HepG2 (cell line): ENCODE data around the gene RELL2. TPM values are rescaled to one million over a fixed set of nuclear protein-coding genes. Genes with fewer than 3 reads are reported as not detected.
"Not testable (repeated sequence)": the region's sequence is repeated elsewhere in the genome, so short reads cannot be mapped to it uniquely, and the experiment has no call there.

Source experiments
- ATAC-seq: fragments of 200-7000 bp; cut with Tn5 transposase; 3 replicates; pipeline ENCODE4 v1.9.1; 2020; ENCODE audit warnings: mild to moderate bottlenecking, moderate library complexity
- BruUV-seq: library from RNA; stranded (reverse); fragments of 400-500 nt; replicated peaks from 2 replicates; lab custom pipeline; 2021; lab: Mats Ljungman, UMichigan
- CTCF ChIA-PET: fragments of 300-600 bp; formaldehyde crosslinking; extraction: SDS; loops from one replicate; lab custom pipeline; 2021; ENCODE audit warnings: low total read pairs, inconsistent platforms, low intra/inter-chr PET ratio; lab: Yijun Ruan, JAX
- POLR2A ChIA-PET: fragments of 350-600 bp; sonication (Branson Sonifier 250); formaldehyde crosslinking; loops from one replicate; lab custom pipeline; 2020; ENCODE audit warnings: antibody characterized with exemption, inconsistent platforms; lab: Yijun Ruan, JAX
- DNase-seq: peaks from one replicate; pipeline ENCODE4 v3.0.0-alpha.2; 2015; ENCODE audit warnings: low spot score
- FAIRE-seq: peaks from 3 replicates; lab custom pipeline; 2011; peaks lifted over from hg19 to GRCh38; lab: Jason Lieb, UNC
- H2AFZ ChIP-seq: one replicate; pipeline ENCODE4 v1.6.1; 2011; ENCODE audit warnings: low read length, inconsistent platforms
- H3K27ac ChIP-seq: fragments of 300-600 bp; 3 replicates; pipeline ENCODE4 v1.8.0; 2011; ENCODE audit warnings: mixed run types, mild to moderate bottlenecking, mixed read lengths, low read length, inconsistent platforms; ENCODE audit not compliant: insufficient read depth; ENCODE audit errors: extremely low read length
- H3K27me3 ChIP-seq, 2 experiments: fragments of 200-600 bp in 1 of 2; 2 replicates in 1 of 2; 3 replicates in 1 of 2; pipeline versions ENCODE4 v1.6.0 to v1.8.0; 2011; ENCODE audit warnings: low read length in 2 of 2, mild to moderate bottlenecking in 2 of 2, moderate library complexity in 2 of 2, inconsistent platforms in 1 of 2; ENCODE audit not compliant: insufficient read depth in 2 of 2, control insufficient read depth in 1 of 2
- H3K36me3 ChIP-seq, 2 experiments: fragments of 200-600 bp in 1 of 2; replicated peaks in 1 of 2; 2 replicates in 1 of 2; 3 replicates in 1 of 2; pipeline versions ENCODE4 v1.5.1 to v1.8.0; 2011; ENCODE audit warnings: low read length in 2 of 2, inconsistent platforms in 1 of 2; ENCODE audit not compliant: insufficient read depth in 2 of 2, control insufficient read depth in 1 of 2
- H3K4me1 ChIP-seq: 2 replicates; pipeline ENCODE4 v1.5.1; 2012; ENCODE audit warnings: low read length, inconsistent platforms; ENCODE audit not compliant: insufficient read depth
- H3K4me2 ChIP-seq: 2 replicates; pipeline ENCODE4 v1.6.0; 2011; ENCODE audit warnings: low read depth, low read length, inconsistent platforms
- H3K4me3 ChIP-seq, 3 experiments: fragments of 200-600 bp in 1 of 3; sonication (generic), shearing (Covaris generic) in 1 of 3; replicated peaks in 1 of 3; 2 replicates each; pipeline ENCODE4 v1.5.1; 2011 to 2016; ENCODE audit warnings: low read length in 3 of 3, inconsistent platforms in 2 of 3, low read depth in 2 of 3, mild to moderate bottlenecking in 2 of 3, control low read depth in 1 of 3, mixed read lengths in 1 of 3; ENCODE audit not compliant: insufficient read depth in 1 of 3
- H3K79me2 ChIP-seq: one replicate; pipeline ENCODE4 v1.6.1; 2011; ENCODE audit warnings: low read length, inconsistent platforms; ENCODE audit not compliant: insufficient read depth
- H3K9ac ChIP-seq: 2 replicates; pipeline ENCODE4 v1.6.0; 2011; ENCODE audit warnings: mild to moderate bottlenecking, low read depth, low read length, inconsistent platforms; ENCODE audit not compliant: insufficient read depth
- H3K9me3 ChIP-seq: 2 replicates; pipeline ENCODE4 v1.5.1; 2012; ENCODE audit warnings: mild to moderate bottlenecking, low read length
- H4K20me1 ChIP-seq: 2 replicates; pipeline ENCODE4 v1.6.0; 2011; ENCODE audit warnings: inconsistent platforms, mild to moderate bottlenecking, low read length, moderate library complexity; ENCODE audit not compliant: insufficient read depth
- CENPX ChIP-seq: sonication (generic); formaldehyde crosslinking; IDR thresholded peaks from 2 replicates; pipeline ENCODE4 v1.9.0; 2021; ENCODE audit warnings: mild to moderate bottlenecking, missing genetic modification reagents, moderate library complexity
- FOXM1 ChIP-seq: sonication (generic); formaldehyde crosslinking; IDR thresholded peaks from 2 replicates; pipeline ENCODE4 v1.5.0; 2020; ENCODE audit warnings: missing genetic modification reagents
- NFRKB ChIP-seq: fragments of 450-650 bp; IDR thresholded peaks from 2 replicates; pipeline ENCODE4 v1.6.1; 2017
- PPARG ChIP-seq: conservative IDR thresholded peaks from 2 replicates; pipeline ENCODE4 v1.6.1; 2016; ENCODE audit warnings: missing biosample characterization, missing genetic modification reagents
- RFXANK ChIP-seq: IDR thresholded peaks from 2 replicates; pipeline ENCODE4 v1.6.1; 2016
- RXRA ChIP-seq: sonication (generic); formaldehyde crosslinking; IDR thresholded peaks from 2 replicates; pipeline ENCODE4 v1.5.1; 2020; ENCODE audit warnings: missing genetic modification reagents
- SOX13 ChIP-seq, 3 experiments: fragments of 450-650 bp in 1 of 3; sonication (generic) in 1 of 3; formaldehyde crosslinking in 1 of 3; IDR thresholded peaks in 2 of 3; conservative IDR thresholded peaks in 1 of 3; 2 replicates each; pipeline versions ENCODE4 v1.5.0 to v1.6.1; 2016 to 2020; ENCODE audit warnings: antibody characterized with exemption in 1 of 3, mild to moderate bottlenecking in 1 of 3, missing compliant biosample characterization in 1 of 3, missing genetic modification reagents in 1 of 3, moderate library complexity in 1 of 3
- ZBTB46 ChIP-seq: sonication (generic); formaldehyde crosslinking; IDR thresholded peaks from 2 replicates; pipeline ENCODE4 v1.4.0; 2020; ENCODE audit warnings: mild to moderate bottlenecking, missing genetic modification reagents, borderline replicate concordance
- ZMYM3 ChIP-seq: sonication (generic); formaldehyde crosslinking; IDR thresholded peaks from 2 replicates; pipeline ENCODE4 v1.5.1; 2020; ENCODE audit warnings: mild to moderate bottlenecking, missing genetic modification reagents
- ZNF121 ChIP-seq: sonication (generic); formaldehyde crosslinking; IDR thresholded peaks from 2 replicates; pipeline ENCODE4 v1.5.0; 2020; ENCODE audit warnings: mild to moderate bottlenecking, missing genetic modification reagents
- ZNF672 ChIP-seq: sonication (generic); formaldehyde crosslinking; IDR thresholded peaks from 2 replicates; pipeline ENCODE4 v1.8.1; 2022; ENCODE audit warnings: missing genetic modification reagents
- ZNF770 ChIP-seq: sonication (generic); formaldehyde crosslinking; IDR thresholded peaks from 2 replicates; pipeline ENCODE4 v1.5.0; 2020; ENCODE audit warnings: mild to moderate bottlenecking, missing genetic modification reagents
- WGBS: methylation state at CpG from one replicate; pipeline ENCODE4 v1.1.6; 2017; ENCODE audit warnings: low lambda C conversion rate; 5-methylcytosine and 5-hydroxymethylcytosine counted together
- in situ Hi-C: cut with HindIII; loops from 2 replicates; pipeline ENCODE4 v1.10.0; 2017; ENCODE audit warnings: low pct_unique_long_range_greater_than_20kb; ENCODE audit not compliant: extremely low pct_ligation_motif_present
- intact Hi-C: fragments of 100-400 bp; cut with micrococcal nuclease; formaldehyde crosslinking; loops from one replicate; pipeline ENCODE4 v1.10.0; 2022; ENCODE audit not compliant: unreplicated experiment
- polyA plus RNA-seq, 8 experiments: library from polyadenylated mRNA; depleted of rRNA in 3 of 8; stranded (reverse) in 7 of 8; unstranded in 1 of 8; fragments of >200 nt; fragmentation: Illumina TruSeq in 4 of 8; extraction: Trizol in 4 of 8; gene quantifications; 2 replicates each; pipeline versions ENCODE4 v1.2.1 to v1.2.3, GENCODE V29; 2011 to 2016; ENCODE audit warnings: low read depth in 4 of 8, missing spikeins in 1 of 8, mixed read lengths in 1 of 8; ENCODE audit not compliant: insufficient read depth in 1 of 8
- total RNA-seq, 5 experiments: library from RNA; depleted of rRNA; stranded (reverse); fragments of >200 nt; fragmentation: Illumina TruSeq; extraction: Trizol; gene quantifications; 2 replicates each; pipeline ENCODE4 v1.2.3, GENCODE V29; 2016; ENCODE audit warnings: low read depth in 1 of 5

The RELL2 gene
- total and polyA plus RNA-seq, 2 of the 13 experiments (the other 11 are each of a cell fraction or from before 2014, with no cell fraction given) = 6.4 to 8.3 TPM

GRCh38 chr5:141609921-141610320 is 26.9 kb upstream of the RELL2 start:
- POLR2A ChIA-PET = interaction anchor here (1.0 to 3.9 kb wide), 3 partner anchors 10 to 27 kb away, joined by 3 to 14 read pairs (median 3); partner anchors contain the start of genes HDAC3 and RELL2
- H3K27me3 ChIP-seq, H3K9me3 ChIP-seq, H3K36me3 ChIP-seq, FAIRE-seq, ATAC-seq, H2AFZ ChIP-seq, H3K4me3 ChIP-seq, CTCF ChIA-PET, intact Hi-C loops, DNase-seq, in situ Hi-C loops, H3K9ac ChIP-seq, H4K20me1 ChIP-seq, BruUV-seq: not testable (repeated sequence)
- peaks cover 91% of the 10 kb centered on the region for H3K4me1 ChIP-seq
- peak overlapping the region; percentile 78 for H3K27ac ChIP-seq
- peak overlapping the region; percentile 81 for H3K4me2 ChIP-seq
- 96% methylated on average over 7 of the region's 7 CpGs for WGBS
- H3K79me2 ChIP-seq = peaks cover 91% of the 10 kb centered on the region
- TF ChIP-seq ZNF121 (CRISPR knock-in tag) = peak; percentile 87
- TF ChIP-seq ZMYM3 = 0 out of 2 replicates have a peak, but pooled peaks have one; percentile 11
- peak; percentile 78 for TF ChIP-seq ZNF770

GRCh38 chr5:141611289-141611688 is 25.5 kb upstream of the RELL2 start:
- H3K9me3 ChIP-seq = no peaks in the 10 kb centered on the region
- CTCF ChIA-PET = no interaction called here
- H3K79me2 ChIP-seq = peaks cover 87% of the 10 kb centered on the region
- no peak overlapping the region for H3K4me2 ChIP-seq
- FAIRE-seq = no peak
- H3K9ac ChIP-seq = no peak overlapping the region
- intact Hi-C loops (no loop called here), in situ Hi-C loops (no loop called here)
- POLR2A ChIA-PET = no interaction called here
- BruUV-seq = no TSS peak
- H3K27me3 ChIP-seq = no peaks in the 10 kb centered on the region
- no peak overlapping the region for H3K4me3 ChIP-seq
- WGBS = 94% methylated on average over 3 of the region's 3 CpGs
- DNase-seq = no peak
- H3K27ac ChIP-seq = peak overlapping the region; percentile 28
- no peak overlapping the region for H2AFZ ChIP-seq
- H3K36me3 ChIP-seq = no peaks in the 10 kb centered on the region
- no peaks in the 10 kb centered on the region for H4K20me1 ChIP-seq
- peaks cover 87% of the 10 kb centered on the region for H3K4me1 ChIP-seq
- no peak for ATAC-seq
- TF ChIP-seq FOXM1 (CRISPR knock-in tag) (no peak), RFXANK (CRISPR knock-in tag) (no peak), CENPX (CRISPR knock-in tag) (no peak), NFRKB (no peak), RXRA (CRISPR knock-in tag) (no peak), ZBTB46 (CRISPR knock-in tag) (no peak), PPARG (CRISPR knock-in tag) (no peak), ZNF672 (CRISPR knock-in tag) (no peak), SOX13 (IDR thresholded peaks at IDR 0.05) (no peak), SOX13 (CRISPR knock-in tag; conservative IDR thresholded peaks at IDR 0.05 in 1 of 2, IDR thresholded peaks at IDR 0.05 in 1 of 2) (no peak)
